GM19438 (cell line): Measurements from ENCODE around the gene MYOF.

Source experiments
- ATAC-seq: cut with Tn5 transposase; IDR thresholded peaks from one replicate; pipeline ENCODE4 v1.9.1; 2021; ENCODE audit warnings: low read depth; ENCODE audit not compliant: unreplicated experiment

The MYOF gene, protein sequence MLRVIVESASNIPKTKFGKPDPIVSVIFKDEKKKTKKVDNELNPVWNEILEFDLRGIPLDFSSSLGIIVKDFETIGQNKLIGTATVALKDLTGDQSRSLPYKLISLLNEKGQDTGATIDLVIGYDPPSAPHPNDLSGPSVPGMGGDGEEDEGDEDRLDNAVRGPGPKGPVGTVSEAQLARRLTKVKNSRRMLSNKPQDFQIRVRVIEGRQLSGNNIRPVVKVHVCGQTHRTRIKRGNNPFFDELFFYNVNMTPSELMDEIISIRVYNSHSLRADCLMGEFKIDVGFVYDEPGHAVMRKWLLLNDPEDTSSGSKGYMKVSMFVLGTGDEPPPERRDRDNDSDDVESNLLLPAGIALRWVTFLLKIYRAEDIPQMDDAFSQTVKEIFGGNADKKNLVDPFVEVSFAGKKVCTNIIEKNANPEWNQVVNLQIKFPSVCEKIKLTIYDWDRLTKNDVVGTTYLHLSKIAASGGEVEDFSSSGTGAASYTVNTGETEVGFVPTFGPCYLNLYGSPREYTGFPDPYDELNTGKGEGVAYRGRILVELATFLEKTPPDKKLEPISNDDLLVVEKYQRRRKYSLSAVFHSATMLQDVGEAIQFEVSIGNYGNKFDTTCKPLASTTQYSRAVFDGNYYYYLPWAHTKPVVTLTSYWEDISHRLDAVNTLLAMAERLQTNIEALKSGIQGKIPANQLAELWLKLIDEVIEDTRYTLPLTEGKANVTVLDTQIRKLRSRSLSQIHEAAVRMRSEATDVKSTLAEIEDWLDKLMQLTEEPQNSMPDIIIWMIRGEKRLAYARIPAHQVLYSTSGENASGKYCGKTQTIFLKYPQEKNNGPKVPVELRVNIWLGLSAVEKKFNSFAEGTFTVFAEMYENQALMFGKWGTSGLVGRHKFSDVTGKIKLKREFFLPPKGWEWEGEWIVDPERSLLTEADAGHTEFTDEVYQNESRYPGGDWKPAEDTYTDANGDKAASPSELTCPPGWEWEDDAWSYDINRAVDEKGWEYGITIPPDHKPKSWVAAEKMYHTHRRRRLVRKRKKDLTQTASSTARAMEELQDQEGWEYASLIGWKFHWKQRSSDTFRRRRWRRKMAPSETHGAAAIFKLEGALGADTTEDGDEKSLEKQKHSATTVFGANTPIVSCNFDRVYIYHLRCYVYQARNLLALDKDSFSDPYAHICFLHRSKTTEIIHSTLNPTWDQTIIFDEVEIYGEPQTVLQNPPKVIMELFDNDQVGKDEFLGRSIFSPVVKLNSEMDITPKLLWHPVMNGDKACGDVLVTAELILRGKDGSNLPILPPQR (N-terminal part only)

DNA sequence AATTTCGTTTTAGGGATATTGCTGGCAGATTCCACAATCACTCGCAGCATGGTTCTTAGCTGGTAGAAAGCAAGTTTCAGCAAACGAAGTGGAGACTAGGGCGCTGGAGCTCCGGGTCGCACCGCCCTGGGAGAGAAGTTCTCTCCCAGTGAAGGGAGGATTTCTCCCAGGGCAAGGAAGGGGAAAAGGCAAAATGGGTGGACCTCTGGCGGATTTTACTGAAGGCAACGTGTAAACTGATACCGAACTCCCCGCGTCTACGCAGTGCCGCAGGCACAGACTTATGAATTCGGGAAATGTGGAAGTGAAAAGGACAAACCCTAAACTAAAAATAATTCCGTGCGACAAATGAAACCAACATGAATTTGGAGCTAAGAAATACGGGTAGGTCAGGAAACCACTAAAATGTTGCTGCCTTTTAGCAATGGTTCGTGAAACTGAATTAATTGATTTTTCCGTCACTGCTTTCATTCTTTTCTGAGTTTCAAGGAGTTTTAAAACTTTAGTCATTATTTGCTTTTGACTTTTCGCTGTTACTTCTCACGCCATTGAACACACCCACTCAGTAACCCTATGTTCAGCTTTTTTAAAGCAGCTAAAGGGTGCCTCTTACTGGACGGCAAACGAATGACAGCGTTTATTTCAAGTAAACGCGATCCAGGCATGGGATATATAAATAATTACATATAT, at the start of gene MYOF:
Gene MYOF, minus strand, starts transcription at position 190 of the 690 bp plus-strand sequence. Its CDS starts 140 bp downstream, at position 50.
- ATAC-seq = peak; percentile 78

DNA sequence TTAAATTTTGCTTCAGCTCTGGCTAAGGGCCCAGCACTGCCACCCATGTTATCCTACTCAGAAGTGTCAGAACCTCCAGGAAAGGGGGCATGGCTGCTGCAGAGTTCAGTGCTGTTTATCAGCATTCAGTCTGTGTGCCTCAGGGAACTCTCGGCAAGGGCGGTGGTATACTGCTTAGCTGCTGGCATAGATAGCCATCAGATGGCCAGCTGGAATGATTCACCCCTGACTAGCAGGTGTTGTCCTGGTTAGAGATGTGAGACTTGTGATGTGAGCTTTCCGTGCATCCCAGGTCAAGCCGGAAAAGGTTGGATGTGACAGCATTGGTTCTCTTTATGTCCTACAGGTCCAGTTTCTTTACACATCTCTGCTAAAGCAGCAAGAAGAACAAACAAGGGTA, 36.4 kb upstream of the MYOF start:
- ATAC-seq = no peak

DNA sequence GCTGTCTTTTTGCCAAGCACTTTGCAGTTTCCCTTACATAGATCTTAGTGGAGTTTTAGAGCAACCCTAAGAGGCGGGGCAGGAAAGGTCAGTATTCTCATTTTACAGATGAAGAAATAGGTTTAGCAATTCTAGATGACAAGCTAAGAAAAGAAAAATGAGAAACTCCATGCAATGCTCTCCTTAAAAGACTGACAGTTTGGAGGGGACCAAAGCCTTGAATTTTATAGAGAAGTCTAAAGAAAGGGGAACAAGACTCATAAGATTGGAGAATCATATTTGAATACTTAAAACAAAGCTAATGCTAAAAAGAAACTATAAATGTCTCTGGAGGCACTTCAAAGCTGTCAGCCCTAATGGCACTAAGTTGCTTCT, 33.9 kb upstream of the MYOF start:
- no peak for ATAC-seq

DNA sequence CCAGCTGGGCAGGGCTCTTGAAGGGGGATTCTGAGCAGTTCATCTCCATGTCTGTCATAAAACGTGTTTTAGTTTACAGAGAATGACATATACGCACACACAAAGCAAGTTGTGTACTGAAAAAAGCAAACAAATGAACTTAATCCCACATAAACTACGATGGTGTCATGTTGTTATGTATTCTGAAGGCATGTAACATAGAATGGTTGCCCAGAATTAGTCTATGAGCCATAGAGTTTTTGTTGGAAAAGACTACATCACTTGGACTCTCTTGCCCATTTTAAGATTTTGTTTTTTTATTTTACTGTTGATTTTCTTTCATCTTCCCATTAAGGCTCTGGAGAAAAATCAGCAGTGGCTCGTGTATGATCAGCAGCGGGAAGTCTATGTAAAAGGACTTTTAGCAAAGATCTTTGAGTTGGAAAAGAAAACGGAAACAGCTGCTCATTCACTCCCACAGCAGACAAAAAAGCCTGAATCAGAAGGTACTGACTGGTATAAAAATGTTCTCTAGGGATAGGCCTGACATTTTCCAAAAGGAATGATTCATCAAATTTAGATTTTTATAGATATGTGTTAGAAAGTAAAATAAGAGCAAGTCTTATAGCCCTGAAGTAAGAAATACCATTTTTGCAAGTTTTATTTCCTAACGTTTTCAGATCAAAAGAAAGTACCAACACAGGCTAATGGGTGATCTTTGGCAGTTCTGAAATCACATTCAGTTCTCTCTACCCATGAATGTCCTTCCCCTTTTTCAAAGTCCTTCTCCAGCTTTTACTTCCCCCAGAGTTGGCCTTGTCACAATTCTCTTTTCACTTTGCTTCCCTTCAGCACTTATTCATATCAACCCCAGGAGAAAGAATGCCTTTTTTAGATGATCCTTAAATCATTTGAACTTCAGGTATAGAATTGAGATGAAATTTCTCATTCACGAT, 33.2 kb upstream of the MYOF start:
- no peak for ATAC-seq

DNA sequence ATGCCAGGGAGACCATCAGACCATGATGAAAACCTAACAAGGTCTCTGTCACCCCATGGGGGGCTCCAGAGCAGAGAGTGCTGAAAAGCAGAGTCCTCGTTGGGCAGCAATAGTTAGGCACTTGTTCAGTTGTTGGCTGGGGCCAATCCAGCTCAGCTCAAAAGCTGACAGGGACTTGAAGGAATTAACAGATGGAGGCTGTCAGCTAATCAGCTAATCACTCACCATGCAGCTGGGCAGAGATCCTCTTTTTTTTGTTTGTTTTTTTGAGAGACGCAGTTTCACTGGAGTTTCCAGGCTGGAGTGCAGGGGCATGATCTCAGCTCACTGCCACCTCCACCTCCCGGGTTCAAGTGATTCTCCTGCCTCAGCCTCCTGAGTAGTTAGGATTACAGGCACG, 32.4 kb upstream of the MYOF start:
- no peak for ATAC-seq

DNA sequence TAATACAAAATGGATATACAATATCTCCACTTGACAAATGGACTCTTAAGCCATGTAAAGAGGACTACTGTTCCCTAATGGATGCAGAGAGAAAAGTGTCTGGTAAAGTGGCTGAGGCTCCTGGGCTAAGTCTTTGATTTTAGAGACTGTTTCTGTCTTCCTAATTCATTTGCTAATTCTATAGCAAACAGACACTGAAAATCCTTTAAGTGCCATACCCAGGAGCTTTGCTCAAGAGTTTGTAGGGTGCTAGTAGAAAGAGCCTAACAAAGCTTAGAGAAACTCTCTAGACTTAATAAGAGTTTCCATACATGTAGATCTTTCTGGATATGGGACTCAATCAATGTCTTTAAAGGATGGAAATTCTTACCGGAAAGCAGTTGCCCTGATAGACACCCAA, 31.0 kb upstream of the MYOF start:
- no peak for ATAC-seq

DNA sequence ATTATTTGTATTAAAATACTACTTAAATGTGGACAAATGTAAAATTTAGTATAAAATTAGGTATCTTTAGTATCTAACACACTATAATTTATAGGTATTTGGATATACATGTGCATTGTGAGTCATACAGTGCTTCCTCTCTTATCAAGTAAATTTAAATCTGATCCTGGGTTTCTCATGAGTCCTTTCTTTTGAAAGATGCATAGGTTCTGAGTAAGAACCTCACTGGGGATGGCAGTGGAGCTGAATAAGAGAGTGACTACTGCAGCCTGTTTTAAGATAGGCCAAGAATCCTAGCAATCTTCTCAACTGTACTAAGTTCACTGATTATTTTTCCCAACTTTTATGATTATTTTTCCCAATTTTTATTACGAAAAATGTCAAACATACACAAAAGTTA, 30.4 kb upstream of the MYOF start:
- no peak for ATAC-seq

DNA sequence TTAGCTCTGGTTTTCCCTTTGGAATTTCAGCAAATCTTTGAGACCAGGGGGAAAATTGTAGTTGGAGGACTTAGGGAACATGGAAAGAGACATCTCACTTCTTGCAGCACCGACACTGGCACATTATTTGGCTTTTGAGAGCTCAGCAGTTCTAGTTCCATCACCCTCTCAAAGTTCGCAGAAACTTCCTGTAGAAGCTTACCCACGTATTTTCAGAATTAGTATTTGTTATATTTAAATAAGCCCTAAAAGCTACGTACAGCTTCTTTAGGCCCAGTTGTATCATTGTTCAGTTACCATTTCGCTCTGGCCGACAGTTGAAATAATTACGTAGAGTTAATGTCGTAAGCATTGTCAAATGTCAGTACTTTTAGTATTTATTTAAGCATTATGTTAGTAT, 27.7 kb upstream of the MYOF start:
- no peak for ATAC-seq

DNA sequence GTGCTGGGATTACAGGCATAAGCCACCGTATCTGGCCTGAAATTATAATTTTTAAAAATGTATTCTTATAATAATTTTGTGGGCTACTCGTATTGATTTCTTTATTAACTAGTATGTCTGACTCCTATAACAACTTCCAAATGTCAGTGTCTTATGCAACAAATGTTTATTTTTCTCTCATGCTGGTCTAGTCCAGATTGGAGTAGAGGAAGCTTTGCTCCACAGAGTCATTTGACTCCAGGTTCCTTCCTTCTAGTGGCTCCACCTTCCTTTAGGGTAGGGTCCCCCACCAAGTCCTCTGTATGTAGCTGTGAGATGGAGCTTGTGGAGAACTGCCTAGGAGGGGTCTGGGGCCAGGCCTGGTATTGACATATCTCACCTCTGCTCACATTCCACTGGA, 22.9 kb upstream of the MYOF start:
- ATAC-seq = no peak

DNA sequence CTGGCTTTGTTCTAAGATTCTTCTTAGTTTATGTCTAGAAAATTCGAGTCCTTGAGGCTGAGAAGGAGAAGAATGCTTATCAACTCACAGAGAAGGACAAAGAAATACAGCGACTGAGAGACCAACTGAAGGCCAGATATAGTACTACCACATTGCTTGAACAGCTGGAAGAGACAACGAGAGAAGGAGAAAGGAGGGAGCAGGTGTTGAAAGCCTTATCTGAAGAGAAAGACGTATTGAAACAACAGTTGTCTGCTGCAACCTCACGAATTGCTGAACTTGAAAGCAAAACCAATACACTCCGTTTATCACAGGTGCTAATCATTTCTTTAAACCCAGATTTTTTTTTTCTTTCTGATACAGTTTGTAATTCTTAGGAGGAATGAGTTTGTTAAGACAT, 20.9 kb upstream of the MYOF start:
- ATAC-seq = peak; percentile 86

DNA sequence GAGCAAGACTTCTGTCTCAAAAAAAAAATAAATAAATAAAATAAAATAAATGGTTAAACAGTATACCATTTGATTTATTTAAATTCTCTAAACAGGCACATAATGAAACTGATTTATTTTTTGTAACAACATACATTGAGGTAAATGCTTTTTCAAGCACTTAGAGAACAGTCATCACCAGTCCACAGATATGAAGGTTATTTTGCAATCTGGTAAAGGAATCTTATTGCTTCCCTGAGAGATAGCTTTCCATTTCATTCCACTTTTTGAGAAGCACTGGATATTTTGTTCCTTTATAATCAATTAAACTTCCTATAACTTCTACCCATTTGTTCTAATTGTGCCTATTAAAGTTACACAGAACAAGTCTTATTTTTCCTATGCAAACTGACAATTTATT, 19.5 kb upstream of the MYOF start:
- no peak for ATAC-seq

DNA sequence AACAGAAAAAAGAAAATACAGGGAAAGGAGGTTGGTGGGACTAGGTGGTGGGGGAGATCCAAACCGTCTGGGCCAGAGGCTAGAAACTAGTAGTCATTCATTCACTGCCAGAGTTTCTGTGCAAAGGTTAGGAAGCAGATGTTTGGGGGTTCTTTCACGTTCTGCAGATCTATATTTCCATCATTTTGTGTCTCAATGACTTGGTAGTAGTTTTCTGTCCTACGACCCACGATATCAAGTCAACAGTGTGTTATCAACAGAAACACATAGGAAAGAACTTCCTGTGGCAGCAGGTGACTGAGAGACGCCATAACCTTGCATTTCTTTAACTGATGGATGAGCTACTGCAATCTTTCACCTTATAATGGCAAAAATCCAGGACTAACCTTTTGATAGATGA, 16.0 kb upstream of the MYOF start:
- ATAC-seq = no peak

DNA sequence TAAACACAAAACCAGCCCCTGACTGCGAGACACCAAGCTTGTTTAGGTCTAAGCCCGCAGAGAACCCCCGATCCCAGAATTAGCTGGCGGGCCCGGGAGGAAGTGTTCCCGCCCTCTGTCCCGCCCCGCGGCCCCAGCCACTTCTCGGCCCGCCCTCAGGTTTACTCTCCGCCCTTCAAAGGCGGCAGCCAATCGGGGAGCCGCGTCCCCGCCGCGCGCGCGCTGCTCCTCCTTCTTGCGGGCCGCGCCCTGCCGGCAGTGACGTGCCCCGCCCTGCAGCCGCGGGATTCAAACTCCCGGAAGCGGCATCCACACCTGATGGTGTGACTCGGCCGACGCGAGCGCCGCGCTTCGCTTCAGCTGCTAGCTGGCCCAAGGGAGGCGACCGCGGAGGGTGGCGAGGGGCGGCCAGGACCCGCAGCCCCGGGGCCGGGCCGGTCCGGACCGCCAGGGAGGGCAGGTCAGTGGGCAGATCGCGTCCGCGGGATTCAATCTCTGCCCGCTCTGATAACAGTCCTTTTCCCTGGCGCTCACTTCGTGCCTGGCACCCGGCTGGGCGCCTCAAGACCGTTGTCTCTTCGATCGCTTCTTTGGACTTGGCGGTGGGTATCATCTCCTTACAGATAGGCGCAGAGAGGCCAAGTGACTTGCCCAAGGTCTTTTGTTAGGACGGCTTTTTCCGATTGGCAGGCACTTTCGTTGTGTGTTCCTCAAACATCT, 14.3 kb upstream of the MYOF start, which contains the start of gene CEP55:
Gene CEP55, plus strand, starts transcription at position 291 of the 720 bp plus-strand sequence. CDS start 3,440 bp downstream, outside the sequence.
- ATAC-seq = peak; percentile 98

DNA sequence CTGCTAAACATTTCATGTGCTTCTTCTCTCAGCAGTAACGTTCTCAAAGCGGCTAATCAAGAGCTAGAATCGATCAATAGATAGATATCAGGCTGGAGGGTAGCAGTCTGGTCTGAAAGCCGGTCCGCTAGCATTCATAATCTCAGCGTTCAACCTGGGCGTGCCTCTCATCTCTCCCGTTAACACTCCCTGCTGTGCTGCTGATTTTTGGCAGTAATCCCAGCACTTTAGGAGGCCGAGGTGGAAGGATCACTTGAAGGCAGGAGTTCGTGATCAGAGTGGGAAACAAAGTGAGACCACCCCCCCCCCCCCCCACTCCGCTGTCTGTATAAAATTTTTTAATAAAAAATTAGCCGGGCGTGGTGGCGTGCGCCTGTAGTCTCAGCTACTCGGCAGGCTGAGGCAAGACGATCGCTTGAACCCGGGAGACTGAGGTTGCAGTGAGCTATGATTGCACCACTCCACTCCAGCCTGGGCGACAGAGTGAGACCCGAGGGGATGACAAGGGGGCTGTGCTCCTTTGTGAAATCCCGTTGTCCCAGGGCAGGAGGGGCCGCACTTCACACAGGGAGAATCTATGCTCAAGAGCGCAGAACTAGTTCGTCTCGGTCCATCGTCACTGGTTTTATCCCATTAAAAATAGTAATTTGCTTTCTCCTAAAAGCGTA, 13.7 kb upstream of the MYOF start:
- ATAC-seq = peak; percentile 32

DNA sequence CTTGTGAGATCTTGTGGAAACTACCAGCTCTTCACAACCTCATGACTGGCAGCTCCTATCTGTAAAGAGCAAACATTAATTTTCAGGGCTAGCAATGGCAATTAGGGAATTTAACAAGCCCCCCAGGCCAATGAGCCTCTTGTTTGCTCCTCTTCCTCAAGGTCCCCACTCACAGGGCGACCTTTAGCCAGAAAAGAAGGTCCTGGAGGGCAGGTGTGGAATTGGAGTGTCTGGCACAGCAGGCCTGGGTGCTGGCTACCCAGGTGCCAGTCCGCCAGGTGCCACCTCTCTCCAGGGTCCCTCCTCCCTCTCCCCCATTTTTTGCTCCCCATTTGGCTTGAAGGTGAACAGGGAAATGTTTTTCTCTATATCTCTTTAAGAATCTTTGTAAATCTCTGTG, 12.4 kb upstream of the MYOF start:
- no peak for ATAC-seq

DNA sequence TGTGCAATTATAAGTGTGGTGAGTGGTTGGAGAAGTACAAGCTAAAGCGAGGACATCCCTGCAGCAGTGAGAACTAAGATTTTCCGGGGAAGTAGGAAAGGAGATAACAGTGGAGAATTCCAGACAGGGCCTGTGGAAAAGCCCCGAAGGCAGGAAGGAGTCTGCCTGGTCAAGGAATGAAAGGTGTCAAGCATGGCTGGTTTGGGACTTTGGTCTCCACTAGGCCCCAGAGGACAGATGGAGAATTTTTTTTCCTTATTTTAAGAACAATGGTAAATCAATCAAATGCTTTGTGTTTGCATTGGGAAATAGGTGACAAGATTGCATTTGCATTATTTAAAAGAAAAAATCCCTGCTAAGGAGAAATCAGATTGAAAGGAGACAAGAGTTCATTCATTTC, 11.0 kb upstream of the MYOF start:
- ATAC-seq = no peak

DNA sequence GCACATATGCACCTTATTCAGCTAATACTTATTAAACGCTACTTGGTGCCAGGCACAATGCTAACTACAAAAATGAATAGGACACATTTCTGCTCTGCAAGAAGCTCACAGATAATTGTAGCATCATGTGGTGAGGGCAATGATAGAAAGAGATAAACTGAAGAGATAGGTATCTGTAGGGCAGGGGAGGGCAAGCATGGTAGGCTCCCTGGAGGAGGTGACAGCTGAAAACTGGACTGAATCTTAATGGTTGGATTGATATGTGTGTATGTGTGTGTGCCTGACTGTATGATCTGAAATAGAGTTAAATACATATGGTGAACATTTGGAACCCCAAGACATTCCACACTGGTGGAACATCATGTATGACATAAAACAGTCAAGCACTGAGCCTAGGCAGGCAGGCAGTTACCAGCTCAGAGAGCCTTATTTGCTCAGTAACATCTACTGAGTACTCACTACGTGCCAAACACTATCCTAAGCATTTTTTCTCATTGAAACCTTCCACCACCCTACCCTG, 9.5 kb upstream of the MYOF start:
- ATAC-seq = no peak
